SU-DHL-6 (cell line): ENCODE measurements around the gene APBA2.

ENCODE experiments used
- CTCF ChIP-seq: fragments of 200-600 bp; sonication (generic); IDR thresholded peaks from one replicate; pipeline ENCODE4 v1.5.1; 2017; ENCODE audit warnings: antibody characterized with exemption, mild to moderate bottlenecking, low read length, moderate library complexity; ENCODE audit not compliant: insufficient read depth, poor library complexity, severe bottlenecking
- EZH2phosphoT487 ChIP-seq: fragments of 200-600 bp; sonication (generic), shearing (Covaris generic); conservative IDR thresholded peaks from 2 replicates; pipeline ENCODE4 v1.6.1; 2018; ENCODE audit warnings: mild to moderate bottlenecking, antibody characterized with exemption, low read length, moderate library complexity, mixed read lengths

GRCh38 chr15:29162411-29162810, 276.6 kb downstream of the APBA2 start:
- TF ChIP-seq CTCF (no peak), EZH2phosphoT487 (no peak)
